Ovary (tissue), 3 donors: Measurements from ENCODE around the gene MAST2.

Experiments used
- CTCF ChIP-seq, 3 donors: fragments of 450-650 bp in 2 of 3; fragments of 200-600 bp in 1 of 3; IDR thresholded peaks; one replicate each; pipeline versions ENCODE4 v1.5.1 to v1.8.0; 2016 to 2022; ENCODE audit warnings: antibody characterized with exemption in 3 of 3, mild to moderate bottlenecking in 1 of 3
- EP300 ChIP-seq: sonication (generic); formaldehyde crosslinking; IDR thresholded peaks from one replicate; pipeline ENCODE4 v1.6.1; 2017; ENCODE audit warnings: antibody characterized with exemption
- POLR2A ChIP-seq: fragments of 450-650 bp; IDR thresholded peaks from one replicate; pipeline ENCODE4 v1.6.1; 2017; ENCODE audit warnings: antibody characterized with exemption, mild to moderate bottlenecking, moderate library complexity
- donor health status: DM: no; HTN: no; CAD: no.

GRCh38 chr1:45846931-45847330, 43.5 kb downstream of the MAST2 start:
- TF ChIP-seq POLR2A (no peak), CTCF (IDR thresholded peaks at IDR 0.05) (no peak), EP300 (no peak)
